BJ (cell line): ENCODE data around the gene SLC2A5. TPM values are rescaled to one million over a fixed set of nuclear protein-coding genes. Genes with fewer than 3 reads are reported as not detected.
A peak's percentile ranks its signal among the peaks of the same experiment; 100 is the strongest.
"Not testable (repeated sequence)": the region's sequence is repeated elsewhere in the genome, so short reads cannot be mapped to it uniquely, and the experiment has no call there.

Experiments used
- CTCF ChIA-PET: fragments of 350-600 bp; formaldehyde crosslinking; extraction: SDS; loops from one replicate; lab custom pipeline; 2021; ENCODE audit warnings: antibody characterized with exemption, inconsistent platforms; lab: Yijun Ruan, JAX
- POLR2A ChIA-PET: fragments of 300-600 bp; sonication (Branson Sonifier 250); formaldehyde crosslinking; extraction: SDS; loops from one replicate; lab custom pipeline; 2021; ENCODE audit warnings: antibody characterized with exemption; lab: Charles Lee
- DNase-seq: peaks from one replicate; pipeline ENCODE4 v3.0.0-alpha.2; 2011; ENCODE audit warnings: low read depth
- H3K27me3 ChIP-seq: 2 replicates; pipeline ENCODE4 v1.6.0; 2011; ENCODE audit warnings: low read length; ENCODE audit not compliant: control insufficient read depth, insufficient read depth
- H3K36me3 ChIP-seq: 2 replicates; pipeline ENCODE4 v1.5.1; 2011; ENCODE audit warnings: low read length; ENCODE audit not compliant: control insufficient read depth, insufficient read depth
- H3K4me3 ChIP-seq: 2 replicates; pipeline ENCODE4 v1.5.1; 2011; ENCODE audit warnings: low read depth, mild to moderate bottlenecking, control low read depth, low read length
- CTCF ChIP-seq: IDR thresholded peaks from 2 replicates; pipeline ENCODE4 v1.5.1; 2011; ENCODE audit warnings: low read depth, mild to moderate bottlenecking, control low read depth, inconsistent platforms, low read length, moderate library complexity; ENCODE audit not compliant: insufficient read depth
- polyA plus RNA-seq: library from polyadenylated mRNA; depleted of rRNA; stranded (reverse); fragments of >200 nt; gene quantifications from 2 replicates; pipeline ENCODE4 v1.2.3, GENCODE V29; 2011

The SLC2A5 gene
- polyA plus RNA-seq, 1 experiment = 0.16 TPM

DNA sequence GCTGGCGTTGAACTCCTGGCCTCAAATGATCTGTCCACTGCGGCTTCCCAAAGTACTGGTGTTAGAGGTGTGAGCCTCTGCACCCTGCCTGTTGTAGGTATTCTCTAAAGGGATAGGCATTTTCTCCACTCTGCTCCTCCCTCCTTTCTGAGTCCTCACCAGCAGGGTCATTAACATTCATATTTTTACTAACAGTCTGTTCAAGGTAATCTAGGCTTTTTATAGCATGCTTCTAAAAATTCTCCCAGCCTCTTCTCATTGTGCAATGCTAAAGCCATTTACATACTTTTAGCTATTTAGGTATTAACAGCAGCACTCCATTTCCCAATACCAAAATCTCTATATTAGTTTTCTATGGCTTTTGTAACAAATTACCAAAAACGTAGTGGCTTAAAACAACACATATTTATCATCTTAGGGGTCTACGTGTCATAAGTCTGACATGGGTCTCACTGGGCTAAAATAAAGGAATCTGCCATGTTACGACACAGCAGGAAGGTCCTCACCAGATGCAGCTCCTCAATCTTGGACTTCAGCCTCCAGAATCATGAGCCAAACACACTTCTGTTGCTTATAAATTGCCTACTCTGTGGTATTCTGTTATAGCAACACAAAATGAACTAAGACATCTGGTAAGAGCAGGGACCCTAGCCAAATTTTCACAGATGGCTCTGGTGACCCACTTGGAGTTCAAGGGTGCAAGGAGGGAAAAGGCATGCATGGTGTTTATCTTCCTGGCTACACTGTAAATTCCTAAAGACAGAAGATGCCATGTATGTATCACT is 40.3 kb downstream of the SLC2A5 start:
- H3K36me3 ChIP-seq = no peaks in the 10 kb centered on the region
- H3K27me3 ChIP-seq = peaks cover 8% of the 10 kb centered on the region
- no peak for TF ChIP-seq CTCF
- H3K4me3 ChIP-seq = no peak overlapping the region
- POLR2A ChIA-PET = interaction anchor here (0.5 kb wide), 1 partner anchor 31 kb away, joined by 3 read pairs; no protein-coding TSS in a partner anchor
- CTCF ChIA-PET = interaction anchor here (0.9 to 1.4 kb wide), 4 partner anchors 9 to 73 kb away, joined by 3 to 5 read pairs (median 3); no protein-coding TSS in a partner anchor
- DNase-seq = peak; percentile 21

DNA sequence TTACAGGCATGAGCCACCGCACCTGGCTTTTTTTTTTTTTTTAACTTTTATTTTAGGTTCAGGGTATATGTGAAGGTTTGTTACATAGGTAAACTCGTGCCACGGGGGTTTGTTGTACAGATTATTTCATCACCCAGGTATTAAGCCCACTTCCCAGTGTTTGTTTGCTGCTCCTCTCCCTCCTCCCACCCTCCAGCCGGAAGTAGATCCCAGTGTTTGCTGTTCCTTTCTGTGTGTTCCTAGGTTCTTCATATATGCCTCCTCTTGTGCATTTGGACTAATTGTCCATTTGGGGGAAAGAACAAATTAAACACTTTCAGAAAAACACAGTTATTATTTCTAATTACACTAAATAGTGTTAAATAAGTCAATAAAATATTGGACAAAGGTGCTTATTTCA is 42.1 kb downstream of the SLC2A5 start:
- H3K27me3 ChIP-seq = peaks cover 8% of the 10 kb centered on the region
- ChIA-PET CTCF (interaction anchor here (1.1 kb wide), 1 partner anchor 75 kb away, joined by 3 read pairs; no protein-coding TSS in a partner anchor), POLR2A (no interaction called here)
- no peak for DNase-seq
- no peak for TF ChIP-seq CTCF
- no peaks in the 10 kb centered on the region for H3K36me3 ChIP-seq
- no peak overlapping the region for H3K4me3 ChIP-seq

- no peak for DNase-seq
- no peak for TF ChIP-seq CTCF
- POLR2A ChIA-PET = no interaction called here
Measured at GRCh38 chr1:9025449-9025848, 44.0 kb downstream of the SLC2A5 start.

GRCh38 chr1:9024837-9025236 is 44.6 kb downstream of the SLC2A5 start:
- Histone ChIP-seq H3K36me3 (no peaks in the 10 kb centered on the region), H3K4me3 (no peak overlapping the region), H3K27me3 (no peaks in the 10 kb centered on the region; the same call in 1 of the 2 replicates)
- POLR2A ChIA-PET = no interaction called here
- TF ChIP-seq CTCF = no peak
- DNase-seq = no peak
- CTCF ChIA-PET = interaction anchor here (1.5 kb wide), 1 partner anchor 61 kb away, joined by 4 read pairs; no protein-coding TSS in a partner anchor

More at GRCh38 chr1:9025449-9025848, 44.0 kb downstream of the SLC2A5 start:
- Histone ChIP-seq H3K4me3 (no peak overlapping the region), H3K27me3 (no peaks in the 10 kb centered on the region; the same call in 1 of the 2 replicates), H3K36me3 (no peaks in the 10 kb centered on the region)
- CTCF ChIA-PET = interaction anchor here (0.7 to 1.5 kb wide), 3 partner anchors 33 to 118 kb away, joined by 3 to 4 read pairs (median 4); no protein-coding TSS in a partner anchor

DNA sequence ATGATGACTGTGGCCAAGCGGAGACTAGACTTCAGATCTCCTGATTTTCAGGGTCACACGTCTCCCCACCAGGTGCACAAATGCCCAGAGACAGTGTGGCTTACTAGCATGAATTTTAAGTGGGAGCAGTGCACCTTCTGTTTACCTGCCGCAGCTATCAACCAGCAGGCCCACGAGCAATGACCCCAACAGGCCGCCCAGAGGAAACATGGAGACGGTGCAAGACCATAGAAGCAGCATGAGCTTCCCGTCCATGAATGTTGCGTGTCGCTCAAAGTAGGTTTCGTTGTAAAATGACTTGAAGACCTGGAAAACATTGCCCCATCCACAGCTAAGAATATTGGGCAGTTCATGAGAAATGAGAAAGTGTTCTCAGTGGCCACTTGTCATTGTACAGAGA is 46.7 kb downstream of the SLC2A5 start:
- no peak for TF ChIP-seq CTCF
- no peak for DNase-seq
- POLR2A ChIA-PET = no interaction called here

DNA sequence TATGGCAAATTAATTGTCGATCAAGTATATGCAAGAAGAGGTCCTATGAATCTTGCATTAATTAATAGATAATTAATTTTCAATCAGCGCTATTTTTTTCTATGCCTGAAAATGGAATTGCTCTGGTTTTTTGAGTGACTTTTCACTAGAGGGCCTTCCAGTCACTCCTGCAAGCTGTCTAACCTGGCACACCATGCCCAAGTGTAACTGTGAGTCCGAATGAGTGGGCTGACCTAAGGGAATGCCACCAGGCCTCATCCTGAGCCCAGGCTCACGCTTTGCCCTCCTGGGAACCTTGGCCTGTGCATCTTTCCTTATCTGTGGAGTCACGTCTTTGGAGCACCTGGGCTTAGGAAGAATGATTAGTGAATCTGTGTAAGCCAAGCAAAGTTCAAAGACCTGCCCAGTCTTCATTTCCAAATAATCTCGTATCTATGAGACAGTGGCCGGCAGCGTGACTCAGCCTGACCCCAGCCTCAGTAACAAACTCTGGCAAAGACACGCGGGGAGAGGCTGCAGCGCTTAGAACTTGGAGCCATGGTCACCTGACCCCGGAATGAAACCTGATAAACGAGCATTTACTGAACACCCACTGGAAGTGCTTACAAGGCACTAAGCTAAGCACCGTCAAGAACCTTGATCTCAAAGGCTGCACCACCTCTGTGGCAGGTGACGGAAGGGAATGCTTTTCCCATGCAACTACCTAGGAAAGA is 47.3 kb downstream of the SLC2A5 start:
- H3K27me3 ChIP-seq, POLR2A ChIA-PET, H3K4me3 ChIP-seq, H3K36me3 ChIP-seq, DNase-seq: not testable (repeated sequence)
- CTCF ChIA-PET = interaction anchor here (0.6 to 2.5 kb wide), 2 partner anchors 17 to 315 kb away, joined by 3 to 6 read pairs; no protein-coding TSS in a partner anchor

More for the DNA sequence above, 46.7 kb downstream of the SLC2A5 start:
- CTCF ChIA-PET = interaction anchor here (2.5 kb wide), 1 partner anchor 18 kb away, joined by 6 read pairs; no protein-coding TSS in a partner anchor
- Histone ChIP-seq H3K27me3 (peaks cover 3% of the 10 kb centered on the region; the same call in 1 of the 2 replicates), H3K36me3 (no peaks in the 10 kb centered on the region), H3K4me3 (no peak overlapping the region)
